SK-N-SH (cell line): ENCODE measurements around the gene CLDN5. TPM values are rescaled to one million over a fixed set of nuclear protein-coding genes. Genes with fewer than 3 reads are reported as not detected.

Experiments
- CTCF ChIA-PET: fragments of 300-600, 350-600 bp; formaldehyde crosslinking; extraction: SDS; loops from one replicate; lab custom pipeline; 2021; lab: Yijun Ruan, JAX
- POLR2A ChIA-PET: fragments of 350-600 bp; sonication (Branson Sonifier 250); formaldehyde crosslinking; extraction: SDS; loops from one replicate; lab custom pipeline; 2020; ENCODE audit warnings: antibody characterized with exemption, inconsistent platforms; lab: Yijun Ruan, JAX
- DNase-seq: peaks from one replicate; pipeline ENCODE4 v3.0.0; 2012
- H2AFZ ChIP-seq: fragments of 200-600 bp; sonication (generic); 2 replicates; pipeline ENCODE4 v1.8.1; 2016; ENCODE audit warnings: antibody characterized with exemption, mild to moderate bottlenecking, low read depth
- H3F3A ChIP-seq: fragments of 200-600 bp; sonication (generic); replicated peaks from 2 replicates; pipeline ENCODE3; 2016; ENCODE audit warnings: antibody characterized with exemption, mild to moderate bottlenecking; ENCODE audit not compliant: insufficient read depth
- H3K27ac ChIP-seq, 2 experiments: fragments of 200-500 bp in 1 of 2; fragments of 200-600 bp in 1 of 2; sonication (Bioruptor generic) in 1 of 2; sonication (generic), shearing (Covaris generic) in 1 of 2; 2 replicates each; pipeline versions ENCODE4 v1.5.1 to v1.6.1; 2014 to 2016; ENCODE audit warnings: low read depth in 2 of 2, inconsistent platforms in 1 of 2, low read length in 1 of 2, mild to moderate bottlenecking in 1 of 2, mixed read lengths in 1 of 2
- H3K27me3 ChIP-seq: fragments of 200-600 bp; sonication (generic), shearing (Covaris generic); 2 replicates; pipeline ENCODE4 v1.6.1; 2016; ENCODE audit warnings: mixed run types; ENCODE audit not compliant: insufficient read depth
- H3K36me3 ChIP-seq, 2 experiments: fragments of 200-500 bp in 1 of 2; fragments of 200-600 bp in 1 of 2; sonication (Bioruptor generic) in 1 of 2; sonication (generic) in 1 of 2; replicated peaks in 1 of 2; 2 replicates each; pipeline versions ENCODE3 to v1.5.1; 2014 to 2016; ENCODE audit warnings: low read length in 1 of 2, mild to moderate bottlenecking in 1 of 2; ENCODE audit not compliant: insufficient read depth in 2 of 2, control insufficient read depth in 1 of 2
- H3K4me1 ChIP-seq, 2 experiments: fragments of 200-500 bp in 1 of 2; fragments of 200-600 bp in 1 of 2; sonication (Bioruptor generic) in 1 of 2; sonication (generic), shearing (Covaris generic) in 1 of 2; 2 replicates each; pipeline versions ENCODE4 v1.5.1 to v1.6.1; 2014 to 2016; ENCODE audit warnings: low read depth in 1 of 2, low read length in 1 of 2, mixed run types in 1 of 2; ENCODE audit not compliant: insufficient read depth in 2 of 2, control insufficient read depth in 1 of 2
- H3K4me2 ChIP-seq: fragments of 200-600 bp; sonication (generic), shearing (Covaris generic); 2 replicates; pipeline ENCODE4 v1.6.1; 2017; ENCODE audit warnings: mixed run types
- H3K4me3 ChIP-seq, 2 experiments: fragments of 200-500 bp in 1 of 2; fragments of 200-600 bp in 1 of 2; sonication (Bioruptor generic) in 1 of 2; sonication (generic), shearing (Covaris generic) in 1 of 2; 2 replicates each; pipeline versions ENCODE4 v1.5.1 to v1.8.1; 2014 to 2016; ENCODE audit warnings: low read depth in 2 of 2, inconsistent platforms in 1 of 2, low read length in 1 of 2, mild to moderate bottlenecking in 1 of 2, mixed read lengths in 1 of 2, moderate library complexity in 1 of 2
- H3K79me2 ChIP-seq: fragments of 200-600 bp; sonication (generic); 2 replicates; pipeline ENCODE4 v1.8.1; 2017; ENCODE audit warnings: mild to moderate bottlenecking; ENCODE audit not compliant: insufficient read depth
- H3K9ac ChIP-seq: fragments of 200-600 bp; sonication (generic); 2 replicates; pipeline ENCODE4 v1.6.1; 2017; ENCODE audit warnings: mixed run types
- H3K9me2 ChIP-seq: fragments of 200-600 bp; sonication (generic); 2 replicates; pipeline ENCODE4 v1.6.1; 2017; ENCODE audit warnings: mixed run types
- H3K9me3 ChIP-seq: fragments of 200-600 bp; sonication (generic); 2 replicates; pipeline ENCODE4 v1.6.1; 2017; ENCODE audit warnings: mixed run types, mild to moderate bottlenecking, moderate library complexity
- H4K20me1 ChIP-seq: fragments of 200-600 bp; sonication (generic); 2 replicates; pipeline ENCODE4 v1.6.1; 2017; ENCODE audit warnings: mild to moderate bottlenecking, mixed run types; ENCODE audit not compliant: insufficient read depth
- CHD2 ChIP-seq: fragments of 150-350 bp; IDR thresholded peaks from 2 replicates; pipeline ENCODE4 v1.6.1; 2018; ENCODE audit warnings: low read length; ENCODE audit not compliant: partially characterized antibody
- EP300 ChIP-seq, 2 experiments: IDR thresholded peaks; 2 replicates each; pipeline versions ENCODE4 v1.4.0 to v1.6.1; 2012; ENCODE audit warnings: borderline replicate concordance in 1 of 2, low read depth in 1 of 2, low read length in 1 of 2
- EZH2phosphoT487 ChIP-seq: fragments of 200-600 bp; sonication (generic); IDR thresholded peaks from 2 replicates; pipeline ENCODE4 v1.6.1; 2017; ENCODE audit warnings: low read depth, mixed run types, mild to moderate bottlenecking, antibody characterized with exemption, moderate library complexity, borderline replicate concordance
- FOXJ3 ChIP-seq: sonication (generic); formaldehyde crosslinking; IDR thresholded peaks from 2 replicates; pipeline ENCODE4 v1.5.1; 2020; ENCODE audit warnings: mild to moderate bottlenecking, missing genetic modification reagents
- MXI1 ChIP-seq: IDR thresholded peaks from 2 replicates; pipeline ENCODE4 v1.6.1; 2012; ENCODE audit warnings: mild to moderate bottlenecking, low read depth, low read length, improper control_type of control experiment
- NFIC ChIP-seq: IDR thresholded peaks from 2 replicates; pipeline ENCODE4 v1.4.0; 2012; ENCODE audit warnings: borderline replicate concordance
- NRF1 ChIP-seq: IDR thresholded peaks from 2 replicates; pipeline ENCODE4 v1.6.1; 2012; ENCODE audit warnings: low read depth, mild to moderate bottlenecking, low read length
- POLR2AphosphoS5 ChIP-seq: IDR thresholded peaks from 2 replicates; pipeline ENCODE4 v1.6.1; 2012; ENCODE audit warnings: low read depth, low read length
- RCOR1 ChIP-seq: fragments of 150-350 bp; IDR thresholded peaks from 2 replicates; pipeline ENCODE4 v1.6.1; 2017; ENCODE audit warnings: antibody characterized with exemption, low read length
- RFX5 ChIP-seq: IDR thresholded peaks from 2 replicates; pipeline ENCODE4 v1.6.1; 2012; ENCODE audit warnings: mild to moderate bottlenecking, improper control_type of control experiment, low read length
- RXRA ChIP-seq: IDR thresholded peaks from 2 replicates; pipeline ENCODE4 v1.4.0; 2012; ENCODE audit warnings: low read depth, mild to moderate bottlenecking, borderline replicate concordance
- SIN3A ChIP-seq: IDR thresholded peaks from 2 replicates; pipeline ENCODE4 v1.6.1; 2012; ENCODE audit warnings: low read depth, mild to moderate bottlenecking, low read length, moderate library complexity, borderline replicate concordance
- SMC3 ChIP-seq: IDR thresholded peaks from 2 replicates; pipeline ENCODE4 v1.6.1; 2012; ENCODE audit warnings: low read depth, low read length, improper control_type of control experiment
- TCF12 ChIP-seq: IDR thresholded peaks from 2 replicates; pipeline ENCODE4 v1.4.0; 2012
- WGBS: methylation state at CpG from one replicate; pipeline ENCODE4 v1.1.6; 2017; ENCODE audit warnings: low lambda C conversion rate; 5-methylcytosine and 5-hydroxymethylcytosine counted together
- polyA plus RNA-seq, 3 experiments: library from polyadenylated mRNA; depleted of rRNA; stranded (reverse); fragments of >200 nt; gene quantifications; 2 replicates each; pipeline ENCODE4 v1.2.3, GENCODE V29; 2012
- TF ChIP-seq, protein P1 (sequence below): IDR thresholded peaks from 2 replicates; pipeline ENCODE4 v1.4.0; 2012; ENCODE audit warnings: low read depth
- TF ChIP-seq, protein P2 (sequence below): fragments of 150-350 bp; IDR thresholded peaks from 2 replicates; pipeline ENCODE4 v1.6.1; 2017; ENCODE audit warnings: antibody characterized with exemption, low read length, low read depth, borderline replicate concordance
- TF ChIP-seq, protein P3 (sequence below): fragments of 150-350 bp; IDR thresholded peaks from 2 replicates; pipeline ENCODE4 v1.6.1; 2016; ENCODE audit warnings: mild to moderate bottlenecking, low read depth, low read length
- TF ChIP-seq, protein P4 (sequence below): IDR thresholded peaks from 2 replicates; pipeline ENCODE4; 2012

The CLDN5 gene
- polyA plus RNA-seq, 1 of the 3 experiments (the other 2 are of a cell fraction), result not detected

DNA sequence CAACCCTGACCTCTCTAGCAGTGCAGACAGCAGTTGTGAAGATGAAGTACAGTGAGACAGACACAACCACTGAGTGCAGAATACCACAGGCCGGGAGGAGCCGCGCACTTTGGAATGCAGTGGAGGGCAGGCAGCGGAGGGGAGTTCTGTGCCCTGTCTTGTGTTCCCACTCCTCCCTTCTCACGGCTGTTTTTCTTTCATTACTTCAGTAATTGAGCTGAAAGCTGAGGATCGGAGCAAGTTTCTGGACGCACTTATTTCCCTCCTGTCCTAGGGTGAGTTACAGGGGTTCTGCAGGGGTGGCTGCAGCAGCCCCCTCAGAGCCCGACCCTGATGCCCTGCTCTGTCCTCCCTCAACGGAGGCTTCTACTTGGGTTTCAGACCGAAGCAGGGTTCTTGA is 5.6 kb downstream of the CLDN5 start:
- 93% methylated on average over 9 of the region's 10 CpGs for WGBS
- Histone ChIP-seq H3K9me3 (peaks cover 2% of the 10 kb centered on the region; the same call in 1 of the 2 replicates), H3K36me3 (peaks cover 4% of the 10 kb centered on the region in 2 experiments), H3K79me2 (no peaks in the 10 kb centered on the region), H3K4me1 (peaks cover 0 to 1% of the 10 kb centered on the region in 2 experiments; a peak in 1 of 4 replicates), H3F3A (no peaks in the 10 kb centered on the region), H3K4me3 (no peak overlapping the region), H3K27me3 (no peaks in the 10 kb centered on the region), H2AFZ (no peak overlapping the region), H4K20me1 (no peaks in the 10 kb centered on the region), H3K9me2 (no peaks in the 10 kb centered on the region), H3K9ac (no peak overlapping the region), H3K4me2 (no peak overlapping the region), H3K27ac (no peak overlapping the region)
- POLR2A ChIA-PET, result no interaction called here
- CTCF ChIA-PET, result interaction anchor here (1.0 to 5.0 kb wide), 2 partner anchors 10 to 111 kb away, joined by 3 to 16 read pairs; no protein-coding TSS in a partner anchor
- DNase-seq, result no peak
- TF ChIP-seq SMC3, result no peak
- TF ChIP-seq SIN3A, result no peak
- no peak for TF ChIP-seq EP300 (IDR thresholded peaks at IDR 0.05; ENCODE audit: borderline replicate concordance in 1 of 2, low read depth in 1 of 2, low read length in 1 of 2)
- TF ChIP-seq FOXJ3 (CRISPR knock-in tag), result no peak
- TF ChIP-seq POLR2AphosphoS5, result no peak
- no peak for TF ChIP-seq RCOR1
- TF ChIP-seq, protein P1, sequence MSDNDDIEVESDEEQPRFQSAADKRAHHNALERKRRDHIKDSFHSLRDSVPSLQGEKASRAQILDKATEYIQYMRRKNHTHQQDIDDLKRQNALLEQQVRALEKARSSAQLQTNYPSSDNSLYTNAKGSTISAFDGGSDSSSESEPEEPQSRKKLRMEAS, result no peak

DNA sequence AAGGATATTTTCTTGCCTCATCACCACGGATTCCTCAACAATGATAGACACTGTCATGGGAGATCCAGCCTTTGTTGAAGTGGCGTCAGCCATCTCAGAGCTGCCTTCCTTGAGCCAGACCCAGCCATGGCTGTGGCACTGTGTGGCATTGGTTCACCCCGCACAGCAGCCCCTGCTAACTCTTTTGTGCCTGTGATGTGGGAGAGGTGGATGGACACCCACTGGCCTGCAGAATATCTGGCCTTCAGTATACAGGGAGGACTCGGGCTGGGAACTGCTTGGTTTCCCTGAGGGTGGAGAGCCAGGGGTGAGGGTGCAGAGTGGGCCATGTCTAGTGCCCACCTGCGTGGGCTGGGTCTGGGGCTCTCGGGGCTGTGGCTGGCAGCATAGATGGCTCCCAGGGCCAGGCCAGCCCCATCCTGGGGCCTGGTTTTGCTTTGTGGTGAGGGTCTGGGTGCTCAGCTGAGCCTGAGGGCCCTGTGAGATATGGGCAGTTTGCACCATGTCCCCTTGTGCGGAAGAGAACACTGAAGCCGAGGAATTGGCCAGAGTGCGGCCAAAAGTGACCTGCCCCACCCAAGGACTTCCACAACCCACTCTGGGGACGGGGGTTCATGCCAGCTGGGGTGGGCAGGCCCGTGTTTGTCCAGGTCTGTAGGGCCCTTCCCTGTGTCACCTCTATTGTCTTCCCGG is 6.1 kb downstream of the CLDN5 start:
- Histone ChIP-seq H4K20me1 (no peaks in the 10 kb centered on the region), H2AFZ (no peak overlapping the region), H3K9me3 (peaks cover 5% of the 10 kb centered on the region; the same call in 1 of the 2 replicates), H3F3A (no peaks in the 10 kb centered on the region), H3K9ac (no peak overlapping the region), H3K4me2 (no peak overlapping the region), H3K36me3 (peaks cover 7 to 8% of the 10 kb centered on the region in 2 experiments), H3K4me3 (no peak overlapping the region), H3K79me2 (no peaks in the 10 kb centered on the region), H3K27me3 (no peaks in the 10 kb centered on the region), H3K9me2 (no peaks in the 10 kb centered on the region), H3K27ac (no peak overlapping the region), H3K4me1 (no peaks in the 10 kb centered on the region; a peak in 1 of 4 replicates)
- WGBS, result 88% methylated on average over 9 of the region's 12 CpGs
- TF ChIP-seq, protein P2, sequence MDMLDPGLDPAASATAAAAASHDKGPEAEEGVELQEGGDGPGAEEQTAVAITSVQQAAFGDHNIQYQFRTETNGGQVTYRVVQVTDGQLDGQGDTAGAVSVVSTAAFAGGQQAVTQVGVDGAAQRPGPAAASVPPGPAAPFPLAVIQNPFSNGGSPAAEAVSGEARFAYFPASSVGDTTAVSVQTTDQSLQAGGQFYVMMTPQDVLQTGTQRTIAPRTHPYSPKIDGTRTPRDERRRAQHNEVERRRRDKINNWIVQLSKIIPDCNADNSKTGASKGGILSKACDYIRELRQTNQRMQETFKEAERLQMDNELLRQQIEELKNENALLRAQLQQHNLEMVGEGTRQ, result no peak
- TF ChIP-seq NRF1, result no peak
- no peak for TF ChIP-seq SIN3A
- TF ChIP-seq, protein P3, sequence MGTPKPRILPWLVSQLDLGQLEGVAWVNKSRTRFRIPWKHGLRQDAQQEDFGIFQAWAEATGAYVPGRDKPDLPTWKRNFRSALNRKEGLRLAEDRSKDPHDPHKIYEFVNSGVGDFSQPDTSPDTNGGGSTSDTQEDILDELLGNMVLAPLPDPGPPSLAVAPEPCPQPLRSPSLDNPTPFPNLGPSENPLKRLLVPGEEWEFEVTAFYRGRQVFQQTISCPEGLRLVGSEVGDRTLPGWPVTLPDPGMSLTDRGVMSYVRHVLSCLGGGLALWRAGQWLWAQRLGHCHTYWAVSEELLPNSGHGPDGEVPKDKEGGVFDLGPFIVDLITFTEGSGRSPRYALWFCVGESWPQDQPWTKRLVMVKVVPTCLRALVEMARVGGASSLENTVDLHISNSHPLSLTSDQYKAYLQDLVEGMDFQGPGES, result no peak
- TF ChIP-seq RXRA, result no peak
- no peak for TF ChIP-seq MXI1
- TF ChIP-seq TCF12, result no peak
- no peak for TF ChIP-seq NFIC
- TF ChIP-seq CHD2, result no peak
- no peak for TF ChIP-seq RFX5
- no peak for TF ChIP-seq EZH2phosphoT487
- TF ChIP-seq, protein P4, sequence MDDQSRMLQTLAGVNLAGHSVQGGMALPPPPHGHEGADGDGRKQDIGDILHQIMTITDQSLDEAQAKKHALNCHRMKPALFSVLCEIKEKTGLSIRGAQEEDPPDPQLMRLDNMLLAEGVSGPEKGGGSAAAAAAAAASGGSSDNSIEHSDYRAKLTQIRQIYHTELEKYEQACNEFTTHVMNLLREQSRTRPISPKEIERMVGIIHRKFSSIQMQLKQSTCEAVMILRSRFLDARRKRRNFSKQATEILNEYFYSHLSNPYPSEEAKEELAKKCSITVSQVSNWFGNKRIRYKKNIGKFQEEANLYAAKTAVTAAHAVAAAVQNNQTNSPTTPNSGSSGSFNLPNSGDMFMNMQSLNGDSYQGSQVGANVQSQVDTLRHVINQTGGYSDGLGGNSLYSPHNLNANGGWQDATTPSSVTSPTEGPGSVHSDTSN, result no peak
- no peak for DNase-seq
- ChIA-PET POLR2A (no interaction called here), CTCF (interaction anchor here (1.0 to 5.0 kb wide), 2 partner anchors 9 to 112 kb away, joined by 3 to 16 read pairs; no protein-coding TSS in a partner anchor)
